HepG2 (cell line): ENCODE results near the gene SRF. TPM values are rescaled to one million over a fixed set of nuclear protein-coding genes. Genes with fewer than 3 reads are reported as not detected.

Experiments used
- CCAR2 ChIP-seq: fragments of 200-400 bp; formaldehyde crosslinking; optimal IDR thresholded peaks from 2 replicates; pipeline ENCODE3; 2018; ENCODE audit warnings: low read depth, mild to moderate bottlenecking, low read length, moderate library complexity
- CREB3 ChIP-seq: sonication (generic); formaldehyde crosslinking; IDR thresholded peaks from 2 replicates; pipeline ENCODE4 v1.5.0; 2020; ENCODE audit warnings: missing genetic modification reagents
- HMG20A ChIP-seq: IDR thresholded peaks from 2 replicates; pipeline ENCODE4 v1.6.1; 2016; ENCODE audit warnings: borderline replicate concordance
- HNF4A ChIP-seq: sonication (generic); formaldehyde crosslinking; IDR thresholded peaks from 2 replicates; pipeline ENCODE4 v1.4.0; 2020; ENCODE audit warnings: missing genetic modification reagents
- HOXD1 ChIP-seq: sonication (generic); formaldehyde crosslinking; IDR thresholded peaks from 2 replicates; pipeline ENCODE4 v1.5.0; 2020; ENCODE audit warnings: missing genetic modification reagents
- KAT7 ChIP-seq: IDR thresholded peaks from 2 replicates; pipeline ENCODE4 v1.6.1; 2018; ENCODE audit warnings: borderline replicate concordance, missing compliant biosample characterization
- MLLT10 ChIP-seq: sonication (generic); formaldehyde crosslinking; IDR thresholded peaks from 2 replicates; pipeline ENCODE4 v1.4.0; 2020; ENCODE audit warnings: missing genetic modification reagents
- RAD51 ChIP-seq: fragments of 450-650 bp; IDR thresholded peaks from 2 replicates; pipeline ENCODE4 v1.6.1; 2016; ENCODE audit warnings: borderline replicate concordance
- SMARCC2 ChIP-seq: fragments of 450-650 bp; IDR thresholded peaks from 2 replicates; pipeline ENCODE4 v1.6.1; 2017; ENCODE audit warnings: antibody characterized with exemption, mild to moderate bottlenecking
- SMYD3 ChIP-seq: sonication (generic); formaldehyde crosslinking; IDR thresholded peaks from 2 replicates; pipeline ENCODE4 v1.8.1; 2023; ENCODE audit warnings: mild to moderate bottlenecking, missing genetic modification reagents
- SYNCRIP ChIP-seq: fragments of 200-400 bp; formaldehyde crosslinking; IDR thresholded peaks from 2 replicates; pipeline ENCODE4 v1.6.1; 2018; ENCODE audit warnings: mild to moderate bottlenecking, low read depth, low read length; ENCODE audit not compliant: insufficient read depth
- TBL1XR1 ChIP-seq: fragments of 150-350 bp; IDR thresholded peaks from 2 replicates; pipeline ENCODE4 v1.6.1; 2014; ENCODE audit warnings: borderline replicate concordance, low read length; ENCODE audit not compliant: partially characterized antibody
- TBX3 ChIP-seq: fragments of 450-650 bp; IDR thresholded peaks from 2 replicates; pipeline ENCODE4 v1.6.1; 2017; ENCODE audit warnings: antibody characterized with exemption, mild to moderate bottlenecking, inconsistent platforms, borderline replicate concordance
- TGIF2 ChIP-seq: IDR thresholded peaks from 2 replicates; pipeline ENCODE4 v1.6.1; 2016; ENCODE audit warnings: control low read depth, missing compliant biosample characterization
- ZBTB43 ChIP-seq: sonication (generic); formaldehyde crosslinking; conservative IDR thresholded peaks from 2 replicates; pipeline ENCODE4 v1.4.0; 2020; ENCODE audit warnings: missing genetic modification reagents
- ZNF232 ChIP-seq: sonication (generic); formaldehyde crosslinking; IDR thresholded peaks from 2 replicates; pipeline ENCODE4 v1.4.0; 2020; ENCODE audit warnings: missing genetic modification reagents, borderline replicate concordance
- ZNF33B ChIP-seq: sonication (generic); formaldehyde crosslinking; IDR thresholded peaks from 2 replicates; pipeline ENCODE4 v1.5.1; 2020; ENCODE audit warnings: mild to moderate bottlenecking, missing genetic modification reagents
- ZNF496 ChIP-seq: sonication (generic); formaldehyde crosslinking; IDR thresholded peaks from 2 replicates; pipeline ENCODE4 v1.8.1; 2023; ENCODE audit warnings: mild to moderate bottlenecking, moderate library complexity, missing genetic modification reagents; ENCODE audit not compliant: insufficient replicate concordance
- ZNF503 ChIP-seq: sonication (generic); formaldehyde crosslinking; IDR thresholded peaks from 2 replicates; pipeline ENCODE4 v1.4.0; 2020; ENCODE audit warnings: missing genetic modification reagents
- ZNF557 ChIP-seq: sonication (generic); formaldehyde crosslinking; IDR thresholded peaks from 2 replicates; pipeline ENCODE4 v1.4.0; 2020; ENCODE audit warnings: missing genetic modification reagents
- ZNF816 ChIP-seq: sonication (generic); formaldehyde crosslinking; IDR thresholded peaks from 2 replicates; pipeline ENCODE4 v1.8.0; 2022; ENCODE audit warnings: missing genetic modification reagents, mild to moderate bottlenecking, borderline replicate concordance
- polyA plus RNA-seq, 8 experiments: library from polyadenylated mRNA; depleted of rRNA in 3 of 8; stranded (reverse) in 7 of 8; unstranded in 1 of 8; fragments of >200 nt; fragmentation: Illumina TruSeq in 4 of 8; extraction: Trizol in 4 of 8; gene quantifications; 2 replicates each; pipeline versions ENCODE4 v1.2.1 to v1.2.3, GENCODE V29; 2011 to 2016; ENCODE audit warnings: low read depth in 4 of 8, missing spikeins in 1 of 8, mixed read lengths in 1 of 8; ENCODE audit not compliant: insufficient read depth in 1 of 8
- total RNA-seq, 5 experiments: library from RNA; depleted of rRNA; stranded (reverse); fragments of >200 nt; fragmentation: Illumina TruSeq; extraction: Trizol; gene quantifications; 2 replicates each; pipeline ENCODE4 v1.2.3, GENCODE V29; 2016; ENCODE audit warnings: low read depth in 1 of 5
- TF ChIP-seq, protein P1 (sequence below): IDR thresholded peaks from 2 replicates; pipeline ENCODE4 v1.6.1; 2016
- TF ChIP-seq, protein P2 (sequence below): sonication (generic); formaldehyde crosslinking; IDR thresholded peaks from 2 replicates; pipeline ENCODE4 v1.4.0; 2020; ENCODE audit warnings: missing genetic modification reagents; ENCODE audit errors: not compliant biosample characterization

The SRF gene
- total and polyA plus RNA-seq, 2 of the 13 experiments (the other 11 are each of a cell fraction or from before 2014, with no cell fraction given): 25.5 to 44.1 TPM

DNA sequence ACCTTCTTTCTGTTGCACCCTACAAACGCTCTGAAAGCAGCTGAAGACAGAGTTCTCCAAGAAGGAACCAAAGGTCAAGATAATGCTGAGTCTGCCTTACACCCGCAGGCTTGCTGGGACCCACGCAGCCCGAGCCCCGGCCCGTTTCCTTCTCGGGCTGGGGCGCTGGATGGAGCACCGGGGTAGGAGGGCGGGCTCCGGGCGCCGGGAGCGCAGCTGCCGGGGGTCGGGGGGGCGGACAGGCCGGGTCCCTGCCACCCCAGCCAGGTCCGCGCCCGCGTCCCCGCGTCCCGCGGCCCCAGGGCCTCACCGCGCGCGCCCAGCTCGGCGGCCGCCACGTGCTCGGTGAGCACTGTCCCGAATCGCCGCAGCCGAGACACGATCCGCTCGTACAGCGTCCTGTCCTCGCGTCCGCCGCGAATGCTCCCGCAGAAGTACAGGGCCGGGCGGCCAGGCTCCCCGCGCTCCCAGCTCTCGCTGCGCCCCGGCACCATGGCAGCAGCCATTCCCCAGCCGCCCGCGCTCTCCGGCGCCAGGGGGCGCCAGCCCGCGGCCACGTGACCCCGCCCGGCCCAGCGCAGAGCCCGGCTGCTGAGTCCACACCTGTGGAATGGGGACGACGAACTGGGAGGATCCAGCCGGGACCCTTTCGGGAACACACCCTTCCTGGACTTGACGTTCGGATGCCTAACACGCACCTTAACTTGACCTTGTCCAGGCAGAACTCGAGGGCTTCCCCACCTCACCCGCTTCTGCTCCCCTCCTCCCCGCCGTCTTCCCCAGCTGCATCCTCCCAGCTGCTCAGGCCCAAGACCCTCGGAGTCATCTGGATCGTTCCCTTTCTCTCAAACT is 58.1 kb downstream of the SRF start, which contains the start of gene DNPH1 (continued):
- TF ChIP-seq CREB3 (CRISPR knock-in tag) (peak; percentile 94; the same call in 1 of the 2 replicates), MLLT10 (no peak), HNF4A (CRISPR knock-in tag) (peak; percentile 4; the same call in 1 of the 2 replicates), ZNF816 (CRISPR knock-in tag) (no peak; the same call in 1 of the 2 replicates), ZNF232 (CRISPR knock-in tag) (peak; percentile 83; the same call in 1 of the 2 replicates), TBX3 (no peak), ZBTB43 (peak; percentile 87), TGIF2 (CRISPR knock-in tag) (no peak; the same call in 1 of the 2 replicates), ZNF503 (CRISPR knock-in tag) (peak; percentile 88), HOXD1 (peak; percentile 71), SMARCC2 (no peak), RAD51 (peak; percentile 55; the same call in 1 of the 2 replicates), CCAR2 (no peak), KAT7 (CRISPR knock-in tag) (peak; percentile 88; the same call in 1 of the 2 replicates), SMYD3 (CRISPR knock-in tag) (0 out of 2 replicates have a peak, but pooled peaks have one; percentile 52), ZNF33B (CRISPR knock-in tag) (peak; percentile 59; the same call in 1 of the 2 replicates), ZNF496 (CRISPR knock-in tag) (no peak), SYNCRIP (no peak), ZNF557 (CRISPR knock-in tag) (0 out of 2 replicates have a peak, but pooled peaks have one; percentile 70), HMG20A (CRISPR knock-in tag) (peak; percentile 36; the same call in 1 of the 2 replicates), TBL1XR1 (no peak)
- TF ChIP-seq, protein P1, sequence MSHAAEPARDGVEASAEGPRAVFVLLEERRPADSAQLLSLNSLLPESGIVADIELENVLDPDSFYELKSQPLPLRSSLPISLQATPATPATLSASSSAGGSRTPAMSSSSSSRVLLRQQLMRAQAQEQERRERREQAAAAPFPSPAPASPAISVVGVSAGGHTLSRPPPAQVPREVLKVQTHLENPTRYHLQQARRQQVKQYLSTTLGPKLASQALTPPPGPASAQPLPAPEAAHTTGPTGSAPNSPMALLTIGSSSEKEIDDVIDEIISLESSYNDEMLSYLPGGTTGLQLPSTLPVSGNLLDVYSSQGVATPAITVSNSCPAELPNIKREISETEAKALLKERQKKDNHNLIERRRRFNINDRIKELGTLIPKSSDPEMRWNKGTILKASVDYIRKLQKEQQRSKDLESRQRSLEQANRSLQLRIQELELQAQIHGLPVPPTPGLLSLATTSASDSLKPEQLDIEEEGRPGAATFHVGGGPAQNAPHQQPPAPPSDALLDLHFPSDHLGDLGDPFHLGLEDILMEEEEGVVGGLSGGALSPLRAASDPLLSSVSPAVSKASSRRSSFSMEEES (CRISPR knock-in tag): peak; percentile 92
- TF ChIP-seq, protein P2, sequence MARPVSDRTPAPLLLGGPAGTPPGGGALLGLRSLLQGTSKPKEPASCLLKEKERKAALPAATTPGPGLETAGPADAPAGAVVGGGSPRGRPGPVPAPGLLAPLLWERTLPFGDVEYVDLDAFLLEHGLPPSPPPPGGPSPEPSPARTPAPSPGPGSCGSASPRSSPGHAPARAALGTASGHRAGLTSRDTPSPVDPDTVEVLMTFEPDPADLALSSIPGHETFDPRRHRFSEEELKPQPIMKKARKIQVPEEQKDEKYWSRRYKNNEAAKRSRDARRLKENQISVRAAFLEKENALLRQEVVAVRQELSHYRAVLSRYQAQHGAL (CRISPR knock-in tag): peak; percentile 89
